GM12801 (cell line): ENCODE data around the gene LPCAT3.

ENCODE experiments used
- TF ChIP-seq, protein P1 (sequence below): IDR thresholded peaks from one replicate; pipeline ENCODE4 v1.5.1; 2011; ENCODE audit warnings: control low read depth; ENCODE audit not compliant: insufficient read length; ENCODE audit errors: extremely low read depth

The LPCAT3 gene

DNA sequence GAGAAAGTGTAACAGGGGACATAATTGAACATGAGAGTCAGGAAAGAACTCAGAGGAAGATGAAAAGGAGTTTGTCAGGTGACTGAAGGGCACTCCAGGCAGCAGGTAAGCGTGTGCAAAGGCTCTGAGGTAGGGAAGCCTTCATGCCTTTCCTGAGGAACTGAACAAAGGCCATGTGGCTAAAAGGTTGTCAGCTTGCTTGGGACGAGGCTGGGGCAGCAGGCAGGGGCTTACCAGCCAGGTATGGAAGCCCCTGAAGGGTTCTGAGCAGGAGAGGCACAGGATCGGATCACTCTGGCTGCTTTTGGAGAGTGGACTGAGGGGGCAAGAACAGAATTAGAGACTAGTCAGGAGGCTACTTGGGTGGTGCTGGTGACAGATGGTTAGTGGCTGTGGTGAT is 5.2 kb downstream of the LPCAT3 start:
- TF ChIP-seq, protein P1, sequence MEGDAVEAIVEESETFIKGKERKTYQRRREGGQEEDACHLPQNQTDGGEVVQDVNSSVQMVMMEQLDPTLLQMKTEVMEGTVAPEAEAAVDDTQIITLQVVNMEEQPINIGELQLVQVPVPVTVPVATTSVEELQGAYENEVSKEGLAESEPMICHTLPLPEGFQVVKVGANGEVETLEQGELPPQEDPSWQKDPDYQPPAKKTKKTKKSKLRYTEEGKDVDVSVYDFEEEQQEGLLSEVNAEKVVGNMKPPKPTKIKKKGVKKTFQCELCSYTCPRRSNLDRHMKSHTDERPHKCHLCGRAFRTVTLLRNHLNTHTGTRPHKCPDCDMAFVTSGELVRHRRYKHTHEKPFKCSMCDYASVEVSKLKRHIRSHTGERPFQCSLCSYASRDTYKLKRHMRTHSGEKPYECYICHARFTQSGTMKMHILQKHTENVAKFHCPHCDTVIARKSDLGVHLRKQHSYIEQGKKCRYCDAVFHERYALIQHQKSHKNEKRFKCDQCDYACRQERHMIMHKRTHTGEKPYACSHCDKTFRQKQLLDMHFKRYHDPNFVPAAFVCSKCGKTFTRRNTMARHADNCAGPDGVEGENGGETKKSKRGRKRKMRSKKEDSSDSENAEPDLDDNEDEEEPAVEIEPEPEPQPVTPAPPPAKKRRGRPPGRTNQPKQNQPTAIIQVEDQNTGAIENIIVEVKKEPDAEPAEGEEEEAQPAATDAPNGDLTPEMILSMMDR: no peak

- TF ChIP-seq, protein P1: no peak
These were observed 6.2 kb downstream of the LPCAT3 start for GRCh38 chr12:7012024-7012607.

DNA sequence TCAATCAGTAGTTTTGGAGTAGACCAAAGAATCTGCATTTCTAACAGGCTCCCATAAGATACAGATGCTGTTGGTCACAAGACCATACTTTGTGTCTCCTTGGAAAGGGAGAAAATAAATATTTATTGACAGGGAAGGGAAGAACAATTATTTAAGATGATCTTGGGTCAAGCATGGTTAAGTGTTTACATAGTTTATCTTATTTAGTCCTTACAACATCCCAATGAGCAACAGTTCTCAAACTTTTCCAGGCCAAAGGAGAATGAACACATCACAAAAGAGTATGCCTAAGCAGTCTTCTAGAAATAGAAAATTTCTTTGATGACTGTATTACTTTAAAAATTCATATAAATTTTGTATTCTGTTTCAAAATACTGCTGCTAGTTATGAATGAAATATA is 8.8 kb downstream of the LPCAT3 start:
- TF ChIP-seq, protein P1: no peak

DNA sequence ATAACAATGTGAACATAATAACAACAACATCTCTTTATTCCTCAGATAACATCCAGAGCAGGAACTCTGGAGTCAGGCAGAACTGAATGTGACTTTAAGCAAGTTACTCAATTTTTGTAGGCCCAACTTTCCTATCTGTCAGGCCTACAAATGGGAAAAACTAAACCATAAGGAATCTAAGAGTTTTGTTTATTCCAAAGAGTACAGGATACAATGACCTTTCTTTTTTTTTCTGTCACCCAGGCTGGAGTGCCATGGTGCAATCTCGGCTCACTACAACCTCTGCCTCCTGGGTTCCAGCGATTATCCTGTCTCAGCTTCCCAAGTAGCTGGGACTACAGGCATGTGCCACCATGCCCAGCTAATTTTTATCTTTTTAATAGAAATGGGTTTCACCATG is 9.4 kb downstream of the LPCAT3 start:
- TF ChIP-seq, protein P1: no peak

GRCh38 chr12:7006639-7007038 is 11.6 kb downstream of the LPCAT3 start:
- TF ChIP-seq, protein P1: no peak

DNA sequence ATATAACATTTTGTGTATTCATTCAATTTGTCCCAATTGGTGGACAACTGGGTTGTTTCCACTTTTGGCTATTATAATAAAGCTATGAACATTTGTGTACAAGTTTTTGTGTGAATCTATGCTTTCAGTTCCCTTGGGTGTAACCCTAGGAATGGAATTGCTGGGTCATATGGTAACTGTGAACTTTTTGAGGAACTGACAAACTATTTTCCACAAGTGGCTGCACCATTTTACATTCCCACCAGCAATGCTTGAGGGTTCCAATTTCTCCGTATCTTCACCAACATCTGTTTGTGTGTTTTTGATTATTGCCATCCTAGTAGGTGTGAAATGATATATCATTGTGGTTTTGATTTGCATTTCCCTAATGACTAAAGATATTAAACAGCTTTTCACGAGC is 13.0 kb downstream of the LPCAT3 start:
- TF ChIP-seq, protein P1: no peak

GRCh38 chr12:7004840-7005239 is 13.4 kb downstream of the LPCAT3 start:
- TF ChIP-seq, protein P1: no peak
